ENCODE measurements around the gene INPPL1. TPM values are rescaled to one million over a fixed set of nuclear protein-coding genes. Genes with fewer than 3 reads are reported as not detected.

INPPL1 gene
- total RNA-seq, 1 experiment from 2014 or later: 203 TPM

DNA sequence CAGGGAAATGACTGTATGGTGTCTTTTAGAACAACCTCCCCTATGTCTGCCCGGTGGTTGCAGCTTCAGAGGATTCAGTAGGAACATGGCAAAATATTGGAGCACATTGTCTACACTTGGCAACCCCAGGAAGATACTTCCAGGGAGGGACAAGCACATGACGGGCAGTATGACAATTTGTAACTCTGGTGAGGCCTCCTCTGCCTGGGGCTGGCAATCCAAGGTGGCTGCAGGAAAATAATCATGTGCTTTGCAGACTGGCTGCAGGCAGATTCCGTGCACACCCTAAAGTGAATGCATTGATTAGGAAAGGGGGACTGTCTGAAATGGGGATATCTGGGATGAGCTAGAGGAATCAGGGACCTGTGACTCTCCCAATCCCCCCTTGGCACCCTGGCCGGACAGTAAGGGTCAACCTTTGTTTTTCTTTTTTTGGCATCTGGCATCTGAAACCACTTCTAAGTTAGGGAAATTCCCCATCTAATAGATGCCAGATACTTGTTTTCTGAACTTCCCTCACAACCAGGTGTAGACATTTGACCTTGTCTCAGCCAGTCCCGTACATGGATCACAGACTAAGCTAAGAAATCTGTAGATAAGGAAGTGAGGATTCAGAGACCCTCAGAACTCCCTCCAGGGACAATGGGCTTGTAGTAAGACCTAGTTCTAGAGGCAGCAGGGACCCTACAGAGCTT, 29.9 kb downstream of the INPPL1 start:
- H3K4me1 Mint-ChIP-seq (ENCODE audit: low read depth, unreplicated experiment): no peaks in the 10 kb centered on the region
- H3K27ac Mint-ChIP-seq (ENCODE audit: unreplicated experiment): no peak overlapping the region
- no peak for DNase-seq
- no peak overlapping the region for H3K4me3 Mint-ChIP-seq (ENCODE audit: low read depth, unreplicated experiment)
- intact Hi-C loops (cut with micrococcal nuclease; ENCODE audit: unreplicated experiment): no loop called here
- H3K27me3 Mint-ChIP-seq (ENCODE audit: unreplicated experiment): peaks cover 55% of the 10 kb centered on the region
- H3K9me3 Mint-ChIP-seq (ENCODE audit: low read depth, unreplicated experiment): no peaks in the 10 kb centered on the region
- BruUV-seq (replicated peaks): no TSS peak
- H3K36me3 Mint-ChIP-seq (ENCODE audit: insufficient read depth, unreplicated experiment): no peaks in the 10 kb centered on the region
- CTCF ChIA-PET: no interaction called here
- no peak for TF ChIP-seq CTCF (IDR thresholded peaks at IDR 0.05; ENCODE audit: unreplicated experiment)

DNA sequence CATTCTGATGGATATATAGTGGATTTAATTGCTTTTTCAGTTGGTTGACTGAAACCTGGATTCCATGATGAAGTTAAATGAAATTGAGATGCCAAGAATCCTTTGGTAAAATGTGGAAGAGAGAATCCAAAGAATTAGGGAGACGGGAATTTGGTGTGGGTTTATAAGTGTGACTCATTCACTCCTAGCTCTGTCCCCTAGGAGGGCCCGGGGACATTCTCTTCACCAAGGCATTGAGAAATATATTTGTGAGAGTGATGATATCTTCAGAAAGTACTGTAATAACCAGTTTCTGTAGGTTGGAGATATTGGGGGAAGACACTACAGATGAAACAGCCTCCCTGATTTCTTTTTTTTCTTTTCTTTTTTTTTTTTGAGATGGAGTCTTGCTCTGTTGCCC, 33.0 kb downstream of the INPPL1 start:
- Mint-ChIP-seq H3K36me3 (ENCODE audit: insufficient read depth, unreplicated experiment) (no peaks in the 10 kb centered on the region), H3K4me1 (ENCODE audit: low read depth, unreplicated experiment) (no peaks in the 10 kb centered on the region), H3K27me3 (ENCODE audit: unreplicated experiment) (peaks cover 28% of the 10 kb centered on the region), H3K9me3 (ENCODE audit: low read depth, unreplicated experiment) (no peaks in the 10 kb centered on the region), H3K4me3 (ENCODE audit: low read depth, unreplicated experiment) (no peak overlapping the region), H3K27ac (ENCODE audit: unreplicated experiment) (no peak overlapping the region)
- intact Hi-C loops (cut with micrococcal nuclease; ENCODE audit: unreplicated experiment): no loop called here
- TF ChIP-seq CTCF (IDR thresholded peaks at IDR 0.05; ENCODE audit: unreplicated experiment): no peak
- no TSS peak for BruUV-seq (replicated peaks)
- DNase-seq: no peak
- CTCF ChIA-PET: interaction anchor here (1.3 kb wide), 1 partner anchor 9 kb away, joined by 3 read pairs; no protein-coding TSS in a partner anchor

- no peak for TF ChIP-seq CTCF (IDR thresholded peaks at IDR 0.05; ENCODE audit: unreplicated experiment)
- CTCF ChIA-PET: no interaction called here
- no peaks in the 10 kb centered on the region for H3K36me3 Mint-ChIP-seq (ENCODE audit: insufficient read depth, unreplicated experiment)
- BruUV-seq (replicated peaks): no TSS peak
- H3K4me1 Mint-ChIP-seq (ENCODE audit: low read depth, unreplicated experiment): no peaks in the 10 kb centered on the region
- no peak overlapping the region for H3K27ac Mint-ChIP-seq (ENCODE audit: unreplicated experiment)
- H3K27me3 Mint-ChIP-seq (ENCODE audit: unreplicated experiment): peaks cover 19% of the 10 kb centered on the region
- H3K9me3 Mint-ChIP-seq (ENCODE audit: low read depth, unreplicated experiment): no peaks in the 10 kb centered on the region
- intact Hi-C loops (cut with micrococcal nuclease; ENCODE audit: unreplicated experiment): no loop called here
- H3K4me3 Mint-ChIP-seq (ENCODE audit: low read depth, unreplicated experiment): no peak overlapping the region
- no peak for DNase-seq
Measured at GRCh38 chr11:72259490-72259889, 34.9 kb downstream of the INPPL1 start.

DNA sequence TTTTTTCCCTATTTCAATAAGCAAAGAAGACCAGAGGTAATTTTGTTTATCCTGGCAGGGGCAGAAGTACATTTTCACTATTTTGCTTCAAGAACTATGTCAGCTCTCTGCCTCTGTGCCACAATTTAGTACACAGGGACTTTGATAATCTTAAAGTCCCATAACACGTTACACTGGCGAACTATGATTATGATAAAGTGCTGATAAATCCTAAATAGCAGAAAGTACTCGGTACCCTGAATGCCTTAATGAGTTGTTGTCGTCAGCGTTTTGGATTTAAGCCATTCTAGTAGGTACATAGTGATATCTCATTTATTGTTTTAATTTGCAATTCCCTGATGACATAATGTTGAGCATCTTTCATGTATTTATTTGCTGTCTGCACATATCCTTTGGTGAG, 36.0 kb downstream of the INPPL1 start:
- Mint-ChIP-seq H3K4me3 (ENCODE audit: low read depth, unreplicated experiment) (no peak overlapping the region), H3K27me3 (ENCODE audit: unreplicated experiment) (peaks cover 8% of the 10 kb centered on the region), H3K27ac (ENCODE audit: unreplicated experiment) (no peak overlapping the region), H3K9me3 (ENCODE audit: low read depth, unreplicated experiment) (no peaks in the 10 kb centered on the region), H3K36me3 (ENCODE audit: insufficient read depth, unreplicated experiment) (no peaks in the 10 kb centered on the region), H3K4me1 (ENCODE audit: low read depth, unreplicated experiment) (no peaks in the 10 kb centered on the region)
- CTCF ChIA-PET: interaction anchor here (0.7 kb wide), 1 partner anchor 65 kb away, joined by 4 read pairs; no protein-coding TSS in a partner anchor
- no TSS peak for BruUV-seq (replicated peaks)
- no peak for TF ChIP-seq CTCF (IDR thresholded peaks at IDR 0.05; ENCODE audit: unreplicated experiment)
- intact Hi-C loops (cut with micrococcal nuclease; ENCODE audit: unreplicated experiment): no loop called here
- no peak for DNase-seq
